ENCODE data around the gene MTHFD2. TPM values are rescaled to one million over a fixed set of nuclear protein-coding genes. Genes with fewer than 3 reads are reported as not detected.
"Not testable (repeated sequence)": the region's sequence is repeated elsewhere in the genome, so short reads cannot be mapped to it uniquely, and the experiment has no call there.

Gene MTHFD2
- polyA plus RNA-seq, 1 donor from 2014 or later: 6.0 TPM

DNA sequence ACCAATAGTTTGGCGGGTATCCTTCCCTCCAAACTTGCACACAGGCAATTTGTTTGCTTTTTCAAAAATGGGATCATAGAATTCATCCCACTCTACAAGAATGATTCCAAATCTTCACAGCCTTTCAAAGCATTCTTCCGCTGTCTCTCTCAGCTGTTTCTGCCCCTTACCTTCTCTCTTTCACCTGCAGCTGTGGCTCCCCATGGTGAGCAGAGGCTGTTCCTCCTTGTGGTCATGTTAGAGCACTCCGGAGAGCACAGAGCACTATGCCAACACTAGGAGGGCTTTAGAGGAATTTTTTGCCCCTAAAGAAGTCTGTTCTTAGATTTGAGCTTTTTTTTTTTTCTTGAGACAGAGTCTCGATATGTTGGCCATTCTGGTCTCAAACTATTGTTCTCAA, 30.4 kb downstream of the MTHFD2 start:
- Mint-ChIP-seq H3K27me3 (no peaks in the 10 kb centered on the region), H3K4me3 (no peak overlapping the region), H3K9me3 (no peaks in the 10 kb centered on the region), H3K27ac (no peak overlapping the region), H3K4me1 (peaks cover 0 to 4% (median 0%) of the 10 kb centered on the region in 3 donors), H3K36me3 (peaks cover 3% of the 10 kb centered on the region)

DNA sequence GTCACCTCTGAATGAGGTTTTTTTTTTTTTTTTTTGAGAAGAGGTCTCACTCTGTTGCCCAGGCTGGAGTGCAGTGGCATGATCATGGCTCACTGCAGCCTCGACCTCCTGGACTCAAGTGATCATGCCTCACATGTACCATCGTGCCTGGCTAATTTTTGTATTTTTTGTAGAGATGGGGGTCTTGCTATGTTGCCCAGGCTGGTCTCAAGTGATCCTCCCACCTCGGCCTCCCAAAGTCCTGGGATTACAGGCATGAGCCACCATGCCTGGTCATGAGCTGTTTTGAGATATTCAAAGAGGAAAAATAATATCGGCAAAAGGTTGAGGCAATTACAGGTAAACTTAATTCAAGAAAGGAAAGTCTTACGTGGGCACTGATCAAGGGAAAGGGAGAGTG, 31.4 kb downstream of the MTHFD2 start:
- H3K27ac Mint-ChIP-seq, H3K9me3 Mint-ChIP-seq, H3K4me1 Mint-ChIP-seq, H3K27me3 Mint-ChIP-seq, H3K36me3 Mint-ChIP-seq, H3K4me3 Mint-ChIP-seq: not testable (repeated sequence)

DNA sequence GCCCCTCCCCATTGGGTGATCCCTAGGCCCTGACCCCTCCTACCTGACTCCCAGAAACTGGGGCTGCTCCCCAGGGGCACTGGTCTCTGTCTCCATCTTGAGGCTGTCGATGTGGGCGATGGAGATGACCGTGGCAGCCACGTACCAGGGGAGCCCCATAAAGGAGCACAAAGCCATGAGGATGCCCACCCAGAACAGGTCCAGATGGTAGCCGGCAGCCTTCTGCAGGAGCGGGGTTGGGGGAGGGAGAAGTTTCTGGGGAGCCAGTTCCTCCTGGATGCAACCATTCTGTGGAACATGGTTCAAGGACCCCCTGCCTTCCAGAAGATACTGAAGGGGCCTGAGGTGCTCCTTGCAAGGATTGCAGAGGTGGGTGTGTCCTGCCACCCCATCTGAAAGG, 34.0 kb downstream of the MTHFD2 start:
- Mint-ChIP-seq H3K27ac (no peak overlapping the region), H3K27me3 (peaks cover 2% of the 10 kb centered on the region), H3K4me3 (no peak overlapping the region), H3K9me3 (no peaks in the 10 kb centered on the region), H3K4me1 (no peaks in the 10 kb centered on the region), H3K36me3 (peaks cover 11% of the 10 kb centered on the region)

DNA sequence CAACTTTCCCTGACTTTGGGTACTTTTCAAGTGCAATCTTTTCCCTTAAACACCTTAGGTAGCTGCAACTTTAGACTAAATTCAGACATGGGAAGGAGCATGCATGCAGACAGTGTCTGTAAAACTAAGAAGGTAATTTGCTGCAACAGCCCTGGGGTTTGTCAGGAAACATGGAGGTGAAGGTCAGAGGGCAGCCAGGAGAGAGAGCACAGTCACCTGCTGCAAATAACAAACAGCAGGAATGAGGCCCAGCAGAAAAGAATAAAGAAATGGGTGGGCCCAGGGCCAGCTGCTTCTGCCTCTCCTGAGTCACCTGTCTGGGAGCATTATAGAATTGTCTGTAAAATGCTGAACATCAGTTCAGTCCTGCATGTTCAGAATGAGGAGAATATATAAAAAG, 35.2 kb downstream of the MTHFD2 start:
- H3K9me3 Mint-ChIP-seq: no peaks in the 10 kb centered on the region
- peak overlapping the region in 1 of 4 donors; percentile 41 for H3K4me3 Mint-ChIP-seq
- peaks cover 2% of the 10 kb centered on the region for H3K27me3 Mint-ChIP-seq
- peaks cover 11% of the 10 kb centered on the region for H3K36me3 Mint-ChIP-seq
- H3K27ac Mint-ChIP-seq: no peak overlapping the region
- no peaks in the 10 kb centered on the region for H3K4me1 Mint-ChIP-seq

DNA sequence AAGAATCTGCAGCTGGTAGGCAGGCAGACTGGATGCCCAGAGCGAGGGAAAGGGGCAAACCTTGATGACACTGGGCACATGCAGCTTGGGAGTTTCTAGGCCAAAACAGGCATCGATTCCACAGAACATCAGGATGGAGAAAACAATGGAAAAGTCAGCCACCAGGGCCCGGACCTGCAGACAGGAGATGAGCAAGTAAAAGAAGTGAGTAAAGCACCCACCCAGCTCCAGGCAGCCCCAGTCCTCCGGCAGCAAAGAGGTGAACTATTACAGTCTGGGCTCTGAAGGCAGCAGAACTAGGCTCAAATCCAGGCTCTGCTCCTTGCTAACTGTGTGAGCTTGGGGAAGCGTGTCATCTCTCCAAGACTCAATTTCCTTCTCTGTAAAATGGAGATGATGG, 36.6 kb downstream of the MTHFD2 start:
- peaks cover 5% of the 10 kb centered on the region for H3K27me3 Mint-ChIP-seq
- no peaks in the 10 kb centered on the region for H3K9me3 Mint-ChIP-seq
- no peak overlapping the region for H3K27ac Mint-ChIP-seq
- peaks cover 8% of the 10 kb centered on the region for H3K36me3 Mint-ChIP-seq
- no peak overlapping the region for H3K4me3 Mint-ChIP-seq
- no peaks in the 10 kb centered on the region for H3K4me1 Mint-ChIP-seq

DNA sequence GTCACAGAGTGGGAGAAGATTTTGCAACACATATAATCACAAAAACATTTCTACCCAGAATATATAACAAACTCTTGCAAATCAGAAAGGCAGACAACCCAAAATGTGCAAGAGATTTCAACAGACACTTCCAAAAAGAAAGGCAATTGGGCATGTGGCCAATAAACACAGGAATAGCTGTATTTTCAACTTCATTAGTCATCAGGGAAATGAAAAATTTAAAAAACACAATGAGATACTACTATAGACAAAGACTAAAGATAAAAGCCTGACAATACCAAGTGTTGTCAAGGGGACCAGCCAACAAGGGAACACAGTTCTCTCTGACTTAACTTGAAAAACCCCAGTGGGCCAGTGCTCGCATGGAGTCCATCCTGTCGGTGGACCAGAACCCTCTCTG, 40.5 kb downstream of the MTHFD2 start:
- peaks cover 5% of the 10 kb centered on the region for H3K27me3 Mint-ChIP-seq
- H3K4me3 Mint-ChIP-seq: no peak overlapping the region
- no peaks in the 10 kb centered on the region for H3K9me3 Mint-ChIP-seq
- no peak overlapping the region for H3K27ac Mint-ChIP-seq
- H3K36me3 Mint-ChIP-seq: peaks cover 11% of the 10 kb centered on the region
- no peaks in the 10 kb centered on the region for H3K4me1 Mint-ChIP-seq

DNA sequence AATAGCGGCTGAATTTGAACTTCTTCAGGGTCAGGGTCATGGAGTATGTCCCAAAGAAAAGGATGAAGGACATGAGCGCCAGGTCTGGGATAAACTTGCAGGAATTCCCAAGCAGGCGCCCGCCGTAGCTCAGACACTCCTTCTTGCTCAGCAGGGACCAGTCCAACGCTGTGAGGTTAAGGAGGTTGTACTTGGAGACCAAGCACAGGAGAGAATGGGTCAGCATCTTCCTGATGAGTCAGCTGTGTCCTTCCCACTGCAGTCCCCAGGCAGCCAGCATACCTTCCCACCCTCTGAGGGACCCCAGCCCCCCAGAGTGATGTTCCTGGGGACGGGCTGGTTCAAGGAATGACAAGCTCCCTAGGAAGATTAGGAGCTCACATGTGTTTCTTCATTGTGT, 40.9 kb downstream of the MTHFD2 start:
- no peaks in the 10 kb centered on the region for H3K9me3 Mint-ChIP-seq
- H3K27me3 Mint-ChIP-seq: peaks cover 5% of the 10 kb centered on the region
- no peak overlapping the region for H3K27ac Mint-ChIP-seq
- no peak overlapping the region for H3K4me3 Mint-ChIP-seq
- H3K36me3 Mint-ChIP-seq: peaks cover 11% of the 10 kb centered on the region
- H3K4me1 Mint-ChIP-seq: no peaks in the 10 kb centered on the region

DNA sequence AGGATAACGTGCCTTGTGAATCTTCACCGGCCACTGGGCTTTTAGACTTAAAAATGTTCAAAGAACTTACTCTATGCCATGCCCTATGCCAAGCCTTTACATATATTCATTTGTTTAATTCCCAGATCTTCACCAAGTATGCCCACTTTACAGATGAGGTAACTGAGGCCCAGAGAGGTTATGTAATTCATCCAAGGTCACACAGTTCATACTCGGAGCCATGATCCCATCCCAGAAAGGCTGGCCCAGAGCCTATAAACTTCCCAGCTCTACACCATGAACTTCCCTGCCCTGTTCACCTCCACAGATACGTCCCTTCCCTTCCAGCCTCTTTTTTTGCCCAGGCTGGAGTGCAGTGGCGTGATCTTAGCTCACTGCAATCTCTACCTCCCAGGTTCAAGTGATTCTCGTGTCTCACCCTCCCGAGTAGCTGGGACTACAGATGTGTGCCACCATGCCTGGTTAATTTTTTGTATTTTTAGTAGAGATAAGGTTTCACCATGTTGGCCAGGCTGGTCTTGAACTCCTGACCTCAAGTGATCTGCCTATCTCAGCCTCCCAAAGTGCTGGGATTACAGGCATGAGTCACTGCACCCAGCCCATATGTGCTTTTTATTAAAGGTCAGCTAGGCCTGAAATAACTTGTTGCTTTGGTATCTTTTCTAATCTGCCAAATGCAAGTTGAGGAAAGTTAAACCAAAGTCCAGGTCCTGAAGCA, 44.1 kb downstream of the MTHFD2 start:
- H3K36me3 Mint-ChIP-seq: peaks cover 3% of the 10 kb centered on the region
- H3K4me3 Mint-ChIP-seq: no peak overlapping the region
- no peaks in the 10 kb centered on the region for H3K4me1 Mint-ChIP-seq
- H3K27me3 Mint-ChIP-seq: peaks cover 4% of the 10 kb centered on the region
- no peaks in the 10 kb centered on the region for H3K9me3 Mint-ChIP-seq
- no peak overlapping the region for H3K27ac Mint-ChIP-seq

DNA sequence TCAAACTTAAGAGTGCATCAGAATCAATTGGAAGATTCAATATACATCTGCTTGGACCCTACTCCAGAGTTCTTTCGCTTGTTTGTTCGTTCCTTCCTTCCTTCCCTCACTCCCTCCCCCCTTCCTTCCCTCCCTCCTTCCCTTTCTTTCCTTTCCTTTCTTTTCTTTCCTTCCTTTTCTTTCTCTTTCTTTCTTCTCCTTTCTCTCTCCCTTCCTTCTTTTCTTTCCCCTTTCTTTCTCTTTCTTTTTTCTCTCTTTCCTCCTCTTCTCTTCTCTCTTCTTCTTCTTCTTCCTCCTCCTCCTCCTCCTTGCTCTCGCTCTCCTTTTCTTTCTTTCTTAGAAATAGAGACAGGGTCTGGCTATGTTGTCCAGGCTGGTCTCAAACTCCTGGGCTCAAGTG, 45.9 kb downstream of the MTHFD2 start:
- Mint-ChIP-seq H3K27ac (no peak overlapping the region), H3K27me3 (no peaks in the 10 kb centered on the region), H3K36me3 (peaks cover 8% of the 10 kb centered on the region), H3K4me3 (no peak overlapping the region), H3K4me1 (peaks cover 0 to 2% (median under 1%) of the 10 kb centered on the region in 3 donors), H3K9me3 (no peaks in the 10 kb centered on the region)

DNA sequence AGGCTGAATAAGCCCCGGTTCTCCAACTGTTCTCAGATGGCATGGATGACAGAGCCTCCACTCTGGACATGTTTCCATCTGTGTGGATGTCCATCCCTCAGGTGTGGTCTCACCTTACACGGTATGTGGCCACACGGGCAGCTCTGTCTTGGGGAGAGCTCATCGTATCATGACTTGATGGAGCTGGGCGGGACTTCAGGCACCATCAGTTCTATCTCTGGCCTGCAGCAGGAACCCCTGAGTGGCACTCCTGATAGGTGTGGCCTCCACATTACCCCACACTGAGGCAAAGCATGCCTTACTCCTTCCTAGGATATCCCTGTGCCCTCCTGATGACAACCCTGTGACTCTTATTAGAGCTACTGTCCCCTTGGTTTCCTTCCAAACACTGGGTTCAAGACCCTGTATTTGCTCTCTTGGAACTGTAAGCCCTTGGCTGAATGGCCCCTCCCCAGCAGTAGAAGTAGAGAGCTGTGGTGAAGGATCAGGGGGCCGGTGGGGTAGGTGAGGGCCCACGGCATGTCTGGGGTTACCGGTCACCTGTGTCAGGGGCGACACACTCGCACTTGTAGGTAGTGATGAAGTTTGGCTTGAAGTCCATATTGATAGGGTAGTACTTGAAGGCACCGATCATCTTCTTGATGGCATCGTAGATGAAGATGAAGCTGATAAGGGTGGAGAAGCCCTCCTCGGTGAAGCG, 48.2 kb downstream of the MTHFD2 start:
- no peaks in the 10 kb centered on the region for H3K27me3 Mint-ChIP-seq
- peaks cover 0 to 7% (median 3%) of the 10 kb centered on the region in 3 donors for H3K4me1 Mint-ChIP-seq
- no peak overlapping the region for H3K4me3 Mint-ChIP-seq
- peaks cover 8% of the 10 kb centered on the region for H3K36me3 Mint-ChIP-seq
- no peak overlapping the region for H3K27ac Mint-ChIP-seq
- H3K9me3 Mint-ChIP-seq: no peaks in the 10 kb centered on the region

DNA sequence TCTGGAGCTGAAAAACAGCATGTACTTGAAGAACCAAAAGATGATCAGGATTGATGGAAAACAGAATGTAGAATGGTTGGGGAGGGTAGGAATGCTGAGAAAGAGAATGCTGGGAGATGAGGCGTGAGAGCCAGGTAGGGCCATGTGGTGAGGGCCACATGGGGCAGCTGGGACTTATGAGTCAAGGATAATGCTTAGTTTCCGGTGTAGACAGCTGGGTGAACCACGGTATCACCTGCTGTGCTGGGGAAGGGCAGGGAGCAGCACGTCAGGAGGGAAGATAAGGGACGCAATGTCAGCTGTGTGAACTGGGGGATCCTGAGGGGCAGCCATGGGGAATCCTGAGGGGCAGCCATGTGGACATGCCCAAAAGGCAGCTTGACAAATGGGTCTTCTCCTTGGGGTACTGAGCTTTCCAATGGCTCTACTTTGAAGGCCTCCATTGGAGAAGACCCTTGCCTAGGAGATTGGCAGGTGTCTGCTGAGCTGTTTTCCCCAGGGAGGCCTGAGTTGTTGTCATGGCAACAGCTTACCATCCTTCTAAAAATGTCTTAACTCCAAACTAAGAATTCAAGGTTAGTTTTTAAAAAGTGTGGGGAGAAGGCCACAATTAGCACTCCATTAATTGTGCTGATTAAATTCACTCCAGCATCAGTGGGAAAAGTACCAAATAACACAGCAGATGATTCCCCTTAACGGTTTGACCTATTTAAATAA, 51.1 kb downstream of the MTHFD2 start:
- Mint-ChIP-seq H3K36me3 (peaks cover 6% of the 10 kb centered on the region), H3K27me3 (no peaks in the 10 kb centered on the region), H3K4me3 (no peak overlapping the region), H3K4me1 (peaks cover 0 to 7% (median 3%) of the 10 kb centered on the region in 3 donors), H3K9me3 (no peaks in the 10 kb centered on the region), H3K27ac (peak overlapping the region in 1 of 3 donors; percentile 35)

DNA sequence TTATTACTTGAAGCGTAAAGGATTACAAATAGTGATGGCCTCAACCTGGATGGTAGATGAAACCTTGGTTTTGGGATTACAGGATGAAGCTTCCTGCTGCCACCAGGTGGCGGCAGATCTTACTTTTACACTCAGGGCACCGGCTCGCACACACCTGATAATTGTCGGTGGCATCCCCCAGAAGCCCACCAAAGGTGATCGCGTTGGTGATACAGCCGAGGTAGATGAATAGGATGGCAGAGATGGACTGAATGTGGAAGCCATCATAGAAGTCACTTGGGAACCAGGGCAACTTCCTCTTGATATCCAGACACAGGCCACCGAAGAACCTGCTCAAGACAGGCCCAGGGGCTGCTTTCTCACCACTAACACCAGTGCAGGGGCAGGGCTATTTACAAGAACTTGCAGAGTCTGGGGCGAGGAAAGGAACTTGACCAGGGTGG, 51.8 kb downstream of the MTHFD2 start:
- no peaks in the 10 kb centered on the region for H3K9me3 Mint-ChIP-seq
- H3K36me3 Mint-ChIP-seq: peaks cover 7% of the 10 kb centered on the region
- no peak overlapping the region for H3K27ac Mint-ChIP-seq
- H3K4me3 Mint-ChIP-seq: peak overlapping the region in 1 of 4 donors; percentile 54
- H3K27me3 Mint-ChIP-seq: no peaks in the 10 kb centered on the region
- H3K4me1 Mint-ChIP-seq: peaks cover 0 to 7% (median 3%) of the 10 kb centered on the region in 3 donors

DNA sequence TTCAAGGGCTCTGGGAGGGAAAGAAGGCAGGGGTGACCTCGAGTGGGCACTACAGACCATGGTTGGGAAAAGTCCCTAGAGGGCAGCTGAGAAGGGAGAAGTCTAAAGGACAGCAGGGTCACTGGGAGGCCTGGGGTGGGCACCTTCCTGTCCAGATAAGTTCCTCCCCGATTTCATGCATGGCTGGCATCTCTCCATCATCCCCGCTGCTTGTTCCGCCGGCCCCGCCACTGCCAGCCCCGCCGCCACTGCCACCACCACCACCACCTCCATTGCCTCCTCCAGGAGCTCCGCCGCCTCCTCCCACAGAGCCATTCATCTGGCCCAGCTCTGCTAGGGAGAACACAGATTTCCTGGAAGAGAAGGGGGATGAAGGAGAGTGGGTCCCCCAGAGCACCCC, 53.6 kb downstream of the MTHFD2 start:
- no peaks in the 10 kb centered on the region for H3K9me3 Mint-ChIP-seq
- H3K27ac Mint-ChIP-seq: no peak overlapping the region
- H3K27me3 Mint-ChIP-seq: no peaks in the 10 kb centered on the region
- peaks cover 7% of the 10 kb centered on the region for H3K36me3 Mint-ChIP-seq
- H3K4me3 Mint-ChIP-seq: no peak overlapping the region
- peaks cover 0 to 7% (median 3%) of the 10 kb centered on the region in 3 donors for H3K4me1 Mint-ChIP-seq

DNA sequence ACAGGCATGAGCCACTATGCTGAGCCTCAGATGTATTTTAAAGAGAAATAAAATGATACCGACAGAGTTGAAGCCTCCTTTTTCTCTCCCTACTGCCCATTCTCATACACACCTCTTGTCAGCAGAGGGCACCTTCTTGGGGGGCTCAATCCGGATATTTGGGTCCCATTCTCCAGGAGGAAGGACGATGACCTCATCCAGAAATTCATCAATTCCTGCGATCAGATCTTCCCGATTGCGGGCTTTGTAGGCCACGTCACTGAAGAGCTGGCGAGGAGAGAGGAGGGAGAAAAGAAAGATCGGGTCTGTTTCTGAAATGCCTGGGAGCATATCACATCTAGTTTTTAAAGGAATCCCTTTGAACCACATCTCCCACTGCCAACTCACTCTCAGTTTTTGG, 54.4 kb downstream of the MTHFD2 start:
- peaks cover 7% of the 10 kb centered on the region for H3K36me3 Mint-ChIP-seq
- no peak overlapping the region for H3K4me3 Mint-ChIP-seq
- no peaks in the 10 kb centered on the region for H3K27me3 Mint-ChIP-seq
- no peaks in the 10 kb centered on the region for H3K9me3 Mint-ChIP-seq
- H3K4me1 Mint-ChIP-seq: peaks cover 0 to 7% (median 3%) of the 10 kb centered on the region in 3 donors
- H3K27ac Mint-ChIP-seq: peak overlapping the region in 1 of 3 donors; percentile 39

DNA sequence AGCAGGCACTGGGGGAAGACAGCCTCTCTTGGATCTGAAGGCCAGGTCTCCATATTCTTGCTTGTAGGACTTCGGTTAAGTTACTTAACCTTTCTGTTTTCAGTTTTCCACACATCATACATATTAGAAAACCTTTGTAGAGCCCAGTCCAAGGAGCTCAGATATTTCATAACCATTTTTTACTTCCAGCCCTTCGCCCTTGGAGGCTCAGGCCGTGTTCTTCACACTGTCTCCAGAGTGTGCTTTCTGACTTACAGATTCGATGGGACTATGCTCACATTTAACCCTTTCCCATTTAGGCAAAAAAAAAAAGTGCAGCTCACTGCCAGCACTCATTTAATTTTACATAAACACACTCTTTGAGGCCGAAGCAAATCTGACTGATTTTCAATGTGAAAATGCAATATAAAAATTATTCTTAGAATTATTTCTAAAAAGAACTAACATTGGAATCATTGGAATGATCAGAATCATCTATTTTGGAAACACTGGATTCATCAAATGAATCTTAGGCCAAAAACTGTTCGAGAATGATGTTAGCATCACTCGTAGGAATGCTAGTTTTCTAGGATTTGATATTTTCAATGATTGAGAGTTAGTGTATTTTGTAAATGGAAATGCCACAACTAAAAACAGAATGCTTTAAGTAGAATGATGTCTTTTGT, 55.0 kb downstream of the MTHFD2 start:
- H3K36me3 Mint-ChIP-seq: peaks cover 6% of the 10 kb centered on the region
- no peak overlapping the region for H3K4me3 Mint-ChIP-seq
- peak overlapping the region in 1 of 3 donors; percentile 39 for H3K27ac Mint-ChIP-seq
- peaks cover 0 to 7% (median 3%) of the 10 kb centered on the region in 3 donors for H3K4me1 Mint-ChIP-seq
- H3K27me3 Mint-ChIP-seq: no peaks in the 10 kb centered on the region
- H3K9me3 Mint-ChIP-seq: no peaks in the 10 kb centered on the region

All from IgD-negative memory B cell (primary cell).